ENCODE results near the gene RALGDS. TPM values are rescaled to one million over a fixed set of nuclear protein-coding genes. Genes with fewer than 3 reads are reported as not detected.

RALGDS gene
- total and polyA plus RNA-seq, 9 of the 15 experiments (the other 6 are each of a cell fraction or from before 2014, with no cell fraction given) = 0.75 to 43.3 (median 27.1) TPM

GRCh38 chr9:133149130-133150015 is 28.3 kb upstream of the RALGDS start (continued):
- TF ChIP-seq RREB1 (CRISPR knock-in tag; IDR thresholded peaks at IDR 0.05) (peak; percentile 87), ZFX (CRISPR knock-in tag; IDR thresholded peaks at IDR 0.05) (peak; percentile 65), HDGF (IDR thresholded peaks at IDR 0.05) (0 out of 2 replicates have a peak, but pooled peaks have one; percentile 67), PBX2 (CRISPR knock-in tag; IDR thresholded peaks at IDR 0.05; ENCODE audit: low read depth) (peak; percentile 24; the same call in 1 of the 2 replicates), PBX2 (tag; conservative IDR thresholded peaks at IDR 0.05; ENCODE audit: low read depth) (no peak), BHLHE40 (IDR thresholded peaks at IDR 0.05; ENCODE audit: low read length) (peak; percentile 98), JUNB (CRISPR knock-in tag; conservative IDR thresholded peaks at IDR 0.05) (no peak), ZNF511 (CRISPR knock-in tag; IDR thresholded peaks at IDR 0.05) (peak; percentile 72; the same call in 1 of the 2 replicates), KHSRP (IDR thresholded peaks at IDR 0.05) (0 out of 2 replicates have a peak, but pooled peaks have one; percentile 25), TEAD1 (CRISPR knock-in tag; IDR thresholded peaks at IDR 0.05) (no peak; a peak in 1 of 4 replicates), TFE3 (CRISPR knock-in tag; IDR thresholded peaks at IDR 0.05) (peak; percentile 36; the same call in 1 of the 2 replicates), NR2C1 (IDR thresholded peaks at IDR 0.05) (no peak), NR2C1 (tag; IDR thresholded peaks at IDR 0.05) (no peak), HMG20A (CRISPR knock-in tag; conservative IDR thresholded peaks at IDR 0.05) (no peak), POU5F1 (IDR thresholded peaks at IDR 0.05; ENCODE audit: borderline replicate concordance, low read depth, low read length, partially characterized antibody) (no peak), ZSCAN32 (CRISPR knock-in tag; IDR thresholded peaks at IDR 0.05) (0 out of 2 replicates have a peak, but pooled peaks have one; percentile 22), ZBTB17 (CRISPR knock-in tag; IDR thresholded peaks at IDR 0.05) (peak; percentile 90)
